ENCODE results near the gene CLDN25.
"Not testable (repeated sequence)": the region's sequence is repeated elsewhere in the genome, so short reads cannot be mapped to it uniquely, and the experiment has no call there.

GRCh38 chr11:113789016-113789415, 9.4 kb downstream of the CLDN25 start:
- TF ChIP-seq, protein P1, sequence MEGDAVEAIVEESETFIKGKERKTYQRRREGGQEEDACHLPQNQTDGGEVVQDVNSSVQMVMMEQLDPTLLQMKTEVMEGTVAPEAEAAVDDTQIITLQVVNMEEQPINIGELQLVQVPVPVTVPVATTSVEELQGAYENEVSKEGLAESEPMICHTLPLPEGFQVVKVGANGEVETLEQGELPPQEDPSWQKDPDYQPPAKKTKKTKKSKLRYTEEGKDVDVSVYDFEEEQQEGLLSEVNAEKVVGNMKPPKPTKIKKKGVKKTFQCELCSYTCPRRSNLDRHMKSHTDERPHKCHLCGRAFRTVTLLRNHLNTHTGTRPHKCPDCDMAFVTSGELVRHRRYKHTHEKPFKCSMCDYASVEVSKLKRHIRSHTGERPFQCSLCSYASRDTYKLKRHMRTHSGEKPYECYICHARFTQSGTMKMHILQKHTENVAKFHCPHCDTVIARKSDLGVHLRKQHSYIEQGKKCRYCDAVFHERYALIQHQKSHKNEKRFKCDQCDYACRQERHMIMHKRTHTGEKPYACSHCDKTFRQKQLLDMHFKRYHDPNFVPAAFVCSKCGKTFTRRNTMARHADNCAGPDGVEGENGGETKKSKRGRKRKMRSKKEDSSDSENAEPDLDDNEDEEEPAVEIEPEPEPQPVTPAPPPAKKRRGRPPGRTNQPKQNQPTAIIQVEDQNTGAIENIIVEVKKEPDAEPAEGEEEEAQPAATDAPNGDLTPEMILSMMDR (IDR thresholded peaks at IDR 0.05): not testable (repeated sequence)
- TF ChIP-seq POLR2A (IDR thresholded peaks at IDR 0.05): not testable (repeated sequence)

All from transverse colon (tissue), 3 donors.